ENCODE data around the gene GJD3.
"Not testable (repeated sequence)": the region's sequence is repeated elsewhere in the genome, so short reads cannot be mapped to it uniquely, and the experiment has no call there.

The GJD3 gene, protein sequence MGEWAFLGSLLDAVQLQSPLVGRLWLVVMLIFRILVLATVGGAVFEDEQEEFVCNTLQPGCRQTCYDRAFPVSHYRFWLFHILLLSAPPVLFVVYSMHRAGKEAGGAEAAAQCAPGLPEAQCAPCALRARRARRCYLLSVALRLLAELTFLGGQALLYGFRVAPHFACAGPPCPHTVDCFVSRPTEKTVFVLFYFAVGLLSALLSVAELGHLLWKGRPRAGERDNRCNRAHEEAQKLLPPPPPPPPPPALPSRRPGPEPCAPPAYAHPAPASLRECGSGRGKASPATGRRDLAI

DNA sequence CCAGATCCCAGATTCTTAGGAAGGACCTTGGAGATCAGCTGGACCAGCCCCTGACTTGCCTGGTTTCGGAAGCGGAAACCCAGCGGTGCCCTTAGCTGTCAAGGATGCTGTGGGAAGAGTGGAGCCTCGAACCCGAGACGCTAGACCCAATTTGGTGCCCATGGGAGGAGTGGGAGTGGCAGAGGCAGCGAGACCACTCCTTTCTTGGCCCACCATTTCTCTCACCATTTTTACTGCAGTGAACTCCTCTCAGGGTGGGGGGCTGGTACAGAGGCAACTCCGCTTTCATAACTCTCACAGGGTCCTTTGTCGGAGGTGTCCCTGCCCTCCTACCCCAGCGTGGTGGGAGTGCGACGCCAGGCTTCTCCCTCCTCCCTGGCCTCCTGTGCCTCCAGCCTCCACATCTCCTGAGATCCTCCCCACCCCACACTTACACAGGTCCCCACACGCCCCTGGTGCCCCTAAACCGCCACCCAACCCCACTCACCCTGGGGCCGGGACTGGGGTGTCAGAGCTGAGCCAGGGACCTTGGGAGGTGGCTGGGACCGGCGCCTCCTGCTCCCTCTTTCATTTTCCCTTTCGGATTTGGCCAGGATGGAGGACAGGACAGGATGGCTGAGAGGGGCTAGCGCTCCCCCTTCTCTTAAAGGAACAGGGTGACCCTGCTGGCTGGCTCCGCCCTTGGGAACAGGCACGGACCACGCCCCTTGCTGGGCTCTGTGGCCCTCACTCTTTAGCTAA is at the start of gene GJD3:
GJD3 (minus strand) TSS at position 617 of the 741 bp plus-strand sequence. CDS start 922 bp downstream, outside the sequence.
- DNase-seq (ENCODE audit: low read depth in 2 of 2) = no peak

DNA sequence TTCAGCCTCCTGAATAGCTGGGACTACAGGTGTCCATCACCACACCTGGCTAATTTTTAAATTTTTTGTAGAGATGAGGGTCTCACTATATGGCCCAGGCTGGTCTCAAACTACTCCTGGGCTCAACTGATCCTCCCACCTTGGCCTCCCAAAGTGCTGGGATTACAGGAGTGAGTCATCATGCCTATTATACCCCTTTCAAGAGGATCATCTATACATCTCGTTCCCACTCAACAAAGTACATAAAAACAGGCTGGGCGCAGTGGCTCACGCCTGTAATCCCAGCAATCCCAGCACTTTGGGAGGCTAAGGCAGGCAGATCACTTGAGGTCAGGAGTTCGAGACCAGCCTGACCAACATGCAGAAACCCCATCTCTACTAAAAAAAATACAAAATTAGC is 49.8 kb upstream of the GJD3 start:
- DNase-seq (ENCODE audit: low read depth in 2 of 2) = not testable (repeated sequence)

DNA sequence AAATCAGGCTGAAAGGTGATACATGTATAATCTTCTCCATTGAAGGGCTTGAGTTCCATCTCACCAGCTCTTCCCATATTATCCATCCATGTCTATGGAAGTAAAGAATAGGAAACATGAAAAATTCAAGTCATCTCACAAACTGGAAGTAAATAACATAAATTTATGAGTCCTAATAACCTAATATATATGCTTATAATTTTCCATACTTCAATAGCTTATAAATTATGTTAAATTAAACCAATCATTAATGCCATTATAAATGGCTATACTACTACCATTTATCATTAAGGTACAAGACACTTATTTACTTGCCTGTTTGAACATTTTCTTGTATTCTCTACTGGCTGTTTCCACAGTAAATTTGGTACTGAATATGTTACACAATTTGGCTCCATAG is 48.3 kb upstream of the GJD3 start:
- no peak for DNase-seq (ENCODE audit: low read depth in 2 of 2)

DNA sequence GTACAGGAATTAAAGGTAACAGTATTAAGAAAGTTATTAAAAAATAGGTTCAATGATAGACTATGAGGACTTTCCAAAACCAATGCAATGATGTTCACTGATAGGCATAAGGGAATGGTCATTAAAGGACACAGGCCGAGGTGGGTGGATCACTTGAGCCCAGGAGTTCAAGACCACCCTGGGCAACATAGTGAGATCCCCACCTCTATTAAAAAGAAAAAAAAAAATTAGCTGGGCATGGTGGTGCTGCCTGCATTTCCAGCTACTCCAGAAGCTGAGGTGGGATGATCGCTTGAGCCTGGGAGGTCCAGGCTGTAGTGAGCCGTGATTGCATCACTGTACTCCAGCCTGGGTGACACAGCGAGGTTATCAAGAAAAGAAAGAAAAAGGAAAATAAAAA is 47.3 kb upstream of the GJD3 start:
- DNase-seq (ENCODE audit: low read depth in 2 of 2) = no peak

DNA sequence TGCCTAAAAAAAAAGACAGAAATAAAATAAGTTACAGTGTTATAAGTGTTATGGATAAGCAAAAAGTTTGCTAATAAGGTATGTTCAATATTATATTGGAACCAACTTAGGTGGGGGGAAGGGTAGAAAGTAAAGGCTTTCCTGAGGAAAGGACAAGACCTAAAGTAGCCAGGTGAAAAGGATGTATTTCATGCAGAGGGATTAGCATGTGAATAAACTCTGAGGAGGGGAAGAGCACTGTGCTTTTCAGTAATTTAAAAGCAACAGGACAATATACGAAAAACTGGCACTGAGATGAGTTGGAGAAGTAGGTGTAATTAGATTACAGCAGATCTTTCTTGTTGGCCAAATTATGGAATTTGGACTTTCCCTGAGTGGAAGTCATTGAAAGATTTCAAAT is 45.5 kb upstream of the GJD3 start:
- no peak for DNase-seq (ENCODE audit: low read depth in 2 of 2)

DNA sequence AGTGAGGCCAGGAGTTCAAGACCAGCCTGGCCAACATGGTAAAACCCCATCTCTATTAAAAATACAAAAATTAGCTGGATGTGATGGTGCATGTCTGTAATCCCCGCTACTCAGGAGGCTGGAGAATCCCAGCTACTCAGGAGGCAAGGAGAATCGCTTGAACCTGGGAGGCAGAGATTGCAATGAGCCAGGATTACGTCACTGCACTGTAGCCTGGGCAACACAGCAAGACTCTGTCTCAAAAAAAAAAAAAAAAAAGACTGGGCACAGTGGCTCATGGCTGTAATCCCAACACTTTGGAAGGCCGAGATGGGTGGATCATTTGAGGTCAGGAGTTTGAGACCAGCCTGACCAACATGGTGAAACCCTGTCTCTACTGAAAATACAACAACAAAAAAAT is 45.0 kb upstream of the GJD3 start:
- DNase-seq (ENCODE audit: low read depth in 2 of 2) = not testable (repeated sequence)

DNA sequence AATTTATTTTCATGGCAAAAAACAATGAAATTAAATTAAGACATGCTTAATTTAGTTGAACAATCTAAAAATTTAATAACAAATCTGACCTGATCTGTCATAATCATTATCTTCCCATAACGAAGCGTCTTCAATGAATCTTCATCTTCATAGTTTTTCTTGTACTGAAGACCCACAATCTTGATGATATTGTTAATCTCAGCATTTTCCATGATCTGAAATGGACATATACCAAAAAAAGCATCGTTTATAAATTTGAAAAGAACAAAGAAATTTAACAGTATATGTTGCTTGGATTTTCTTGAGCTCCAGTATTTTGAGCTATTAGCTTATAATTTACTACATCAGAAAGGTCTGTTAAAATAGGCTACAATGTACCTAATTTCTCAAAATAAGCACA is 42.9 kb upstream of the GJD3 start:
- DNase-seq (ENCODE audit: low read depth in 2 of 2) = no peak

DNA sequence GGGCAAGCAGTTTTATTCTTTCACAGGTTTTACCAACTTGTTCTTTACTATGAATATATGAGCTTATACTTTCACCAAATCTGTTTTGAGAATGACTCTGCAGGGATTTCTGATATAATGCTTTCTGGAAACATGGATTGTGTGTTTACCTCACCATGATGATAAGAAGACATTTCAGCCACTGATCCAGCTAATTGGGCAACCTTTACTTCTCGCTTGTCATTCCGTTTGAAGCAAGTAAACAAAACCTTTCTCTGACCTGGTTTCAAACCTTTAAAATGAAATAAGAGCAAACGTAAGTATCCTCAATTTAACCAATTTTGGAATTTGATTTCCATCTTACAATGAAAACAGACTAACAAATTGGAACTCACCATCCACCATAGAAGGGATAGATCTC is 39.5 kb upstream of the GJD3 start:
- no peak for DNase-seq (ENCODE audit: low read depth in 2 of 2)

DNA sequence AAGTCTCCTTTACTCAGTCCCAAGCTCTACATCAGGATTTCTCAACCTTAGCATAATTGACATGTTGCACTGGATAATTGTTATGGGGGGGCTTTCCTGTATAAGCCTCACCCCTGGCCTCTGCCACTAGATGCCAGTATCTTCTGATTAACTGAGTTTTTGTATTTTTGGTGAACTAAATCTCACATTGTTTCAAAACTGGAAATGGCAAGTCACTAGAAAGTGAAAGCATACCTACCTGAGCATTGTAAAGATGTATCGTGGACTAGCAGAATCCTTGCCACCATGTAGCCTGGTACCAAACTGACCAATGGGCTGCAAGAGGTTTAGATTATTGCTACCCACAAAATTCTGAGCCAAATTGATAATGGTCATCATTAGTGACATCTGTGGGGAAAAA is 38.1 kb upstream of the GJD3 start:
- no peak for DNase-seq (ENCODE audit: low read depth in 2 of 2)

DNA sequence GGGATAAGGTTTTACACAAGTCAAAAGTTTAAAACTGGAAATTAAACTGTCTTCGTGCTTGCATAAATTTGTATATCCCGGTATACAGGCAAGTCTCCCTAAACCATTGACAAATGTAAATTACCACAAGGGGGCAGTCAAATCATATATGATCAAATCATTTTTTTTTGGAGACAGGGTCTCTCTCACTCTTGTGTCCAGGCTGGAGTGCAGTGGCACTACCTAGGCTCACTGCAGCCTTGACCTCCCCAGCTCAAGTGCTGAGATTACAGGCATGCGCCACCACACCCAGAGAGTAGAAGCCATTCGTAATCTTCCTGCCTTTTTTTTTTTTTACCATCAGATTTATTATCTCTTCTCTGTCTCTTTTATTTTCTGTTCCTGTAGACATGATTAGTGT is 34.6 kb upstream of the GJD3 start:
- DNase-seq (ENCODE audit: low read depth in 2 of 2) = no peak

DNA sequence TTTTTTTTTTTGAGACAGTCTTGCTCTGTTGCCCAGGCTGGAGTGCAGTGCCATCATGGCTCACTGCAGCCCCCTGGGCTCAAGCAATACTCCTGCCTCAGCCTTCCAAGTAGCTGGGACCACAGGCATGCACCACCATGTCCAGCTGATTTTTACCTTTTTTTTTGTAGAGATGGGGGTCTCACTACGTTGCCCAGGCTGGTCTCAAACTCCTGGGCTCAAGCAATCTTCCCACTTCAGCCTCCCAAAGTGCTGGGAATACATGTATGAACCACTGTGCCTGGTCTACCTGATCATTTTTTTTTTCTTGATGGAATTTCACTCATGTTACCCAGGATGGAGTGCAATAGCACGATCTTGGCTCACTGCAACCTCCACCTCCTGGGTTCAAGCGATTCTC is 22.0 kb upstream of the GJD3 start:
- DNase-seq (ENCODE audit: low read depth in 2 of 2) = not testable (repeated sequence)

DNA sequence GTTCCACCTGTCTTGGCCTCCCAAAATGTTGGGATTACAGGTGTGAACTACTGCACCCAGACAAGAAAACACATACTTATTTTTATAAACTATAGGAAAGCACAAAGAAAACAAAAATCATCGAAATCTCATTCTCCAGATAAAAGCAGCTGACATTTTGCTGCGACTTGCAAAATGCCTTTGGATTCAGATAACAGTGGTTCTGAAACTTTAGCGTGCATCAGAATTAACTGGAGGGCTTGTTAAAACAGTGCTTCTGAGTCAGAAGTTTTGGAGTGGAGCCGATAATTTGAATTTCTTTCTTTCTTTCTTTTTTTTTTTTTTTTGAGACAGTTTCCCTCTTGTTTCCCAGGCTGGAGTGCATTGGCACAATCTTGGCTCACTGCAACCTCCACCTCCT is 17.7 kb upstream of the GJD3 start:
- DNase-seq (ENCODE audit: low read depth in 2 of 2) = no peak

DNA sequence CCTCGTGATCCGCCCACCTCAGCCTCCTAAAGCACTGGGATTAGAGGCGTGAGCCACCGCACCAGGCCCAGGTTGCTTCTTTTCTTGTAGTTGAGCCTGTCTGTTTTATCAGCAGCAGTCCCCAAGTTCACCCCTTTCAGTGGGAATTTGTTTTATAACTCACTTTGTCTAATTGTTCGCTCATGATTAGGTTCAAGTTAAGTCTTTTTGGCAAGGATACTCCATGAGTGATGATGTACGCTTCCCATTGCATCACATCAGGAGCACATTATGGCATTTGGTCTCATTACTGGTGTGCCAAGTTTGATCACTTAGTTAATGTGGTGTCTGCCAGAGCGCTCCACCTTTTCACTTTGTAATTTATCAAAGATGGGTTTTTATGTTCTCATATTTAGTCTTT is 14.4 kb upstream of the GJD3 start:
- DNase-seq (ENCODE audit: low read depth in 2 of 2) = no peak

DNA sequence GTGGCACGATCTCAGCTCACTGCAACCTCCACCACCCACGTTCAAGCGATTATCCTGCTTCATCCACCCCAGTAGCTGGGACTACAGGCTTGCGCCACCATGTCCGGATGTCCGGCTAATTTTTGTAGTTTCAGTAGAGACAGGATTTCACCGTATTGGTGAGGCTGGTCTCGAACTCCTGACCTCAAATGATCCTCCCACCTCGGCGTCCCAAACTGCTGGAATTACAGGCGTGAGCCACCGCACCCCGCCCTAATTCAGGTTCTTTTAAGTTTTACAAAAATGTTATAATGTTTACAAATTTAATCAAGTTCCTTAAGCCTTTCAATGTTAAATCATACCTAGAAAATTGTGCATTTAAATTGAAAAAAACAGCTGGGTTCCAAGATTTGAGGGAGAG is 13.3 kb upstream of the GJD3 start:
- DNase-seq (ENCODE audit: low read depth in 2 of 2) = no peak

DNA sequence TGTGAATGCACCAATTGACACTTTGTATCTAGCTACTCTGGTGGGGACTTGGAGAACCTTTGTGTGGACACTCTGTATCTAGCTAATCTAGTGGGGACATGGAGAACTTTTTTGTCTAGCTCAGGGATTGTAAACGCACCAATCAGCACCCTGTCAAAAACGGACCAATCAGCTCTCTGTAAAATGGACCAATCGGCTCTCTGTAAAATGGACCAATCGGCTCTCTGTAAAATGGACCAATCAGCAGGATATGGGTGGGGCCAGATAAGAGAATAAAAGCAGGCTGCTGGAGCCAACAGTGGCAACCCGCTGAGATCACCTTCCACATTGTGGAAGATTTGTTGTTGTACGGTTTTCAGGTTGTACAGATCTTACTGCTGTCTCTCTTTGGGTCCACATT is 12.0 kb upstream of the GJD3 start:
- DNase-seq (ENCODE audit: low read depth in 2 of 2) = not testable (repeated sequence)

DNA sequence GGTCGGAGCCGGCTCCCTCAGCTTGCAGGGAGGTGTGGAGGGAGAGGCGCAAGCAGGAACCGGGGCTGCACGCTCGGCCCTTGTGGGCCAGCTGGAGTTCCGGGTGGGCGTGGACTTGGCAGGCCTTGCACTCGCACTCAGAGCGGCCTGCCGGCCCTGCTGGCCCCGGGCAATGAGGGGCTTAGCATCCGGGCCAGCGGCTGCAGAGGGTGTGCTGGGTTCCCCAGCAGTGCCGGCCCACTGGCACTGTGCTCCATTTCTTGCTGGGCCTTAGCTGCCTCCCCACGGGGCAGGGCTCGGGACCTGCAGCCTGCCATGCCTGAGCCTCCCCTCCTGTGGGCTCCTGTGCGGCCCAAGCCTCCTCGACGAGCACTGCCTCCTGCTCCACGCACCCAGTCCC is 11.2 kb upstream of the GJD3 start:
- not testable (repeated sequence) for DNase-seq (ENCODE audit: low read depth in 2 of 2)

DNA sequence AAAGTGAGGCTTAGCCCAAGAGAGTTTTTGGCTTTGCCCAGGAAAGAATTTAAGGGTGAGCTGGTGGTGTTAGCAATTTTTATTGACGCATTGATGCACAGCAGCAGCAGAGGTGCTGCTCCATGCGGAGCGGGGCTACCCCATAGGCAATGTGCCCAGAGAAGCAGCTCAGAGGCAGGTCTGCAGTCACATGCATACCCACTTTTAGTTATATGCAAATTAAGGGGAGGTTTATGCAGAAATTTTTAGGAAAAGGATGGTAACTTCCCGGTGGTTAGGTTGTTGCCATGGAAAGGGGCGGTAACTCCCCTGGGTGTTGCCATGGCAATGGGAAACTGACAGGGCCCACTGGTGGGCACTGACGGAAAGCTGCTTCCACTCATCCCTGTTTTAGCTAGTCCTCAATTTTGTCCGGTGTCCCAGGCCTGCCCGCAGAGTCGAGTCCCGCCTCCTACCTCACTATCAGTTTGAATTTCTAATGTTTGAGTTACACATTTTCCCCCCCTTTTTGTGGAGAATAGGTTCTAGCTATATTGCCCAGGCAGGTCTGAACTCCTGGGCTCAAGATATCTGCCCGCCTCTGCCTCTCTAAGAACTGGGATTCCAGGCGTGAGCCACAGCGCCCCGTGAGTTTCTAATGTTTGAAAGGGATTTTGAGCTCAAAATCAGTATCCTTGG is 10.4 kb upstream of the GJD3 start:
- DNase-seq (ENCODE audit: low read depth in 2 of 2) = no peak

DNA sequence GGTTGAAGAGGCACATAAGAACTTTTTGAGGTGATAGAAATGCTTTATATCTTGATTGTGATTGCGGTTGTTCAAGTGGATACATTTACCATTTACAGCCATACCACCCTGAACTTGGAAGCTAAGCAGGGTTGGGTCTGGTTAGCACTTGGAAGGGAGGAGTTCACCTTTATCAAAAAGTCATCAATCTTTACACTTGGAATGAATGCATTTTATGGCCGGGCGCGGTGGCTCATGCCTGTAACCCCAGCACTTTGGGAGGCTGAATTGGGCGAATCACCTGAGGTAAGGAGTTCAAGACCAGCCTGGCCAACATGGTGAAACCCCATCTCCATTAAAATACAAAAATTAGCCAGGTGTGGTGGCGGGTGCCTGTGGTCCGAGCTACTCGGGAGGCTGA is 9.5 kb upstream of the GJD3 start:
- no peak for DNase-seq (ENCODE audit: low read depth in 2 of 2)

DNA sequence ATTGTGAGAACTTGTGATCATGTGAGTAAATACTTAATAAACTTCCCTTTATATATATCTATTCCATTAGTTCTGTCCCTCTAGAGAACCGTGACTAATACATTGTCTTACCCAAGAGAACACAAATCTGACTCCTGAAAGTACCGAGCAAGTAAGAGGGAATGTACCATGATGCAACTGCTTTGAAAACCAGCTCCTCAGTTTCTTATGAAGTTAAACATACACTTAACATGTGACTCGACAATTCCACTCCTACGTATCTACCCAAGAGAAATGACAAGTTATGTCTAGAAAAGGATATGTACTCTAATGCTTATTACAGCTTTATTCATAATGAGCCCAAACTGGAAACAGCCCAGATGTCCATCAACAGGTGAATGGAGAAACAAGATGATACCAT is 8.8 kb upstream of the GJD3 start:
- no peak for DNase-seq (ENCODE audit: low read depth in 2 of 2)

DNA sequence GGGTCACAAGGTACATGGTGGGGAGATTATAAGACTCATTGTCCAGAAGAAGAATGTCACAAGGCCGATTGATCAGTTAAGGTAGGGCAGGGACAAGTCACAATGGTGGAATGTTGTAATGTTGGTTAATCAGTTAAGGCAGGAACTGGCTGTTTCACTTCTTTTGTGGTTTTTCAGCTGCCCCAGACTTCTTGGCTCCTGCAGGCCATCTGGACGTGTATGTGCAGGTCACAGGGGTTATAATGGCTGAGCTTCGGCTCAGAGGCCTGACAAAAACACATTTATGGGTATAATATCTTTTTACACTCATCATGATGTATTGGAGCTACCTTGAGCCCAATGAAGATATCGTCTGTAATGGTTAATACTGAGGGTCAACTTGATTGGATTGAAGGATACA is 8.1 kb upstream of the GJD3 start:
- DNase-seq (ENCODE audit: low read depth in 2 of 2) = not testable (repeated sequence)

DNA sequence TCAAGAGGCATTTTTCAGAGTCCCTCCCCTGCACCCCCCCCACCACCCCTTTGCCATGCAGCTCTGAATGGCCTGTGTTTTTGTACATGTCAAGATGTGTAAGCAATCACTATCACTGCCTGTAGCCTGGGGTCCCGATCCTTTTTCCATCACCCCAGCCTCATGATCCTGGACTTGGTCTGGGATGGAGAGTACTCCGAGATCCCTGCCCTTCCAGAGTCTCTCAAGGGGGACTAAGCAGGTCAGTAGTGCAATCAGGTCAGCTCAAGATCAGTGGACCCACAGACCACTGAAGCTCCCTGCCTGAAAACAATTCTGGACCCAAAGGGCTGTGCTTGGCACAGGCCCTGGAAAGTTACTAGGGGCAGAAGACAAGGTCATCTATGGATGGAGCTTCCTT is 7.5 kb upstream of the GJD3 start:
- DNase-seq (ENCODE audit: low read depth in 2 of 2) = no peak

DNA sequence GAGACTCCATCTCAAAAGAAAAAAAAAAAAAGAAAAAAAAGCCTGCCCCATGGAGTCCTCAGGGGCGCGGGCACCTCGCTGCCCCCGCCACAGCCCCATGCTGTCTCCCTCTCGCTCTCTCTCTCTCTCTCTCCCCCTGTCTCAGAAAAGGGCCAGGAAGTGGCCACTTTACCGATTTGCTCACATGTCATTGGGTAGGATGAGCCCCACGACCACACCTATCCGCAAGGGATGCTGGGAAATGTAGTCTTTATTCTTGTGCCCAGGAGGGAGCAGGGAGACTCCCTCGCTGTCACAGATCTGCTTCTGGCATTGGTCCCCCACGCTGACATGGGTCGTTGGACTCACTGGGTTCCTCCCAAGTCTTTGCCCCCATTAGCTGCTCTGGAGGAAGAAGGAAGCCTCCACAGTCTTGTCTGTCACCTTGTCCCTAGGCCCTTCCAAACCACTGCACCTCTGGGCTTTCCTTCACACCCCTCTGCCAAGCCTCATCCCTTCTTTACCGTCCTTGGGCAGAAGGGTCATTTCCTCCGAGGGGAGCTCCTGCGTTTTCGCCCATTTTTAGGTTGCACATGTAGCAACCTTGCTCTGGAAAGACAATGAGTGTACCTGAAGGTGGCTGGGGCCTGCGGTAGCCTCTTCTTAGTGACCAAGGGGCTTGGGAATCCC is 6.9 kb upstream of the GJD3 start:
- peak in 1 of 2 donors; percentile 14 for DNase-seq (ENCODE audit: low read depth in 2 of 2)
